ENCODE results near the gene CD82. TPM values are rescaled to one million over a fixed set of nuclear protein-coding genes. Genes with fewer than 3 reads are reported as not detected.

Gene CD82
- total and polyA plus RNA-seq, 2 of the 8 experiments (the other 6 are each of a cell fraction or from before 2014, with no cell fraction given), result 7.9 to 10.3 TPM

DNA sequence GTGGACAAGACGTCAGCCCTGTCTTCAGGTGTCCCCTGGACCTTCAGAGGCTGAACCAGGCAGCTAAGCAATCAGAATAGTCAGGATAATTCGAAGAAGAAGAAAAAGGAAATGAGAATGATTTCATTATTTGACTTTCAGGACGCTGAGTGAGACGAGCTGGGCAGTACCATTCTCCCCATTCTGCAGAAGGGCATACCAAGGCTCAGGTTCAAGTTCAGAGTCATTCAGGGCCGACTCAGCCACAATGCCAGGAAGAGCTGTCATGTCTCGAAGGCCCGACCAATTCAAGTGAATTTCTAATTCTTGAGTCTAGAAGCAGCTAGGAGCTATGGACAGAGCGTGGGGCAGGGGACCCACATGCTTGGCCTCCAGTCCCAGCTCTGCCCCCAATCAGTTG lies 33.8 kb upstream of the CD82 start (continued):
- TF ChIP-seq, protein P1, sequence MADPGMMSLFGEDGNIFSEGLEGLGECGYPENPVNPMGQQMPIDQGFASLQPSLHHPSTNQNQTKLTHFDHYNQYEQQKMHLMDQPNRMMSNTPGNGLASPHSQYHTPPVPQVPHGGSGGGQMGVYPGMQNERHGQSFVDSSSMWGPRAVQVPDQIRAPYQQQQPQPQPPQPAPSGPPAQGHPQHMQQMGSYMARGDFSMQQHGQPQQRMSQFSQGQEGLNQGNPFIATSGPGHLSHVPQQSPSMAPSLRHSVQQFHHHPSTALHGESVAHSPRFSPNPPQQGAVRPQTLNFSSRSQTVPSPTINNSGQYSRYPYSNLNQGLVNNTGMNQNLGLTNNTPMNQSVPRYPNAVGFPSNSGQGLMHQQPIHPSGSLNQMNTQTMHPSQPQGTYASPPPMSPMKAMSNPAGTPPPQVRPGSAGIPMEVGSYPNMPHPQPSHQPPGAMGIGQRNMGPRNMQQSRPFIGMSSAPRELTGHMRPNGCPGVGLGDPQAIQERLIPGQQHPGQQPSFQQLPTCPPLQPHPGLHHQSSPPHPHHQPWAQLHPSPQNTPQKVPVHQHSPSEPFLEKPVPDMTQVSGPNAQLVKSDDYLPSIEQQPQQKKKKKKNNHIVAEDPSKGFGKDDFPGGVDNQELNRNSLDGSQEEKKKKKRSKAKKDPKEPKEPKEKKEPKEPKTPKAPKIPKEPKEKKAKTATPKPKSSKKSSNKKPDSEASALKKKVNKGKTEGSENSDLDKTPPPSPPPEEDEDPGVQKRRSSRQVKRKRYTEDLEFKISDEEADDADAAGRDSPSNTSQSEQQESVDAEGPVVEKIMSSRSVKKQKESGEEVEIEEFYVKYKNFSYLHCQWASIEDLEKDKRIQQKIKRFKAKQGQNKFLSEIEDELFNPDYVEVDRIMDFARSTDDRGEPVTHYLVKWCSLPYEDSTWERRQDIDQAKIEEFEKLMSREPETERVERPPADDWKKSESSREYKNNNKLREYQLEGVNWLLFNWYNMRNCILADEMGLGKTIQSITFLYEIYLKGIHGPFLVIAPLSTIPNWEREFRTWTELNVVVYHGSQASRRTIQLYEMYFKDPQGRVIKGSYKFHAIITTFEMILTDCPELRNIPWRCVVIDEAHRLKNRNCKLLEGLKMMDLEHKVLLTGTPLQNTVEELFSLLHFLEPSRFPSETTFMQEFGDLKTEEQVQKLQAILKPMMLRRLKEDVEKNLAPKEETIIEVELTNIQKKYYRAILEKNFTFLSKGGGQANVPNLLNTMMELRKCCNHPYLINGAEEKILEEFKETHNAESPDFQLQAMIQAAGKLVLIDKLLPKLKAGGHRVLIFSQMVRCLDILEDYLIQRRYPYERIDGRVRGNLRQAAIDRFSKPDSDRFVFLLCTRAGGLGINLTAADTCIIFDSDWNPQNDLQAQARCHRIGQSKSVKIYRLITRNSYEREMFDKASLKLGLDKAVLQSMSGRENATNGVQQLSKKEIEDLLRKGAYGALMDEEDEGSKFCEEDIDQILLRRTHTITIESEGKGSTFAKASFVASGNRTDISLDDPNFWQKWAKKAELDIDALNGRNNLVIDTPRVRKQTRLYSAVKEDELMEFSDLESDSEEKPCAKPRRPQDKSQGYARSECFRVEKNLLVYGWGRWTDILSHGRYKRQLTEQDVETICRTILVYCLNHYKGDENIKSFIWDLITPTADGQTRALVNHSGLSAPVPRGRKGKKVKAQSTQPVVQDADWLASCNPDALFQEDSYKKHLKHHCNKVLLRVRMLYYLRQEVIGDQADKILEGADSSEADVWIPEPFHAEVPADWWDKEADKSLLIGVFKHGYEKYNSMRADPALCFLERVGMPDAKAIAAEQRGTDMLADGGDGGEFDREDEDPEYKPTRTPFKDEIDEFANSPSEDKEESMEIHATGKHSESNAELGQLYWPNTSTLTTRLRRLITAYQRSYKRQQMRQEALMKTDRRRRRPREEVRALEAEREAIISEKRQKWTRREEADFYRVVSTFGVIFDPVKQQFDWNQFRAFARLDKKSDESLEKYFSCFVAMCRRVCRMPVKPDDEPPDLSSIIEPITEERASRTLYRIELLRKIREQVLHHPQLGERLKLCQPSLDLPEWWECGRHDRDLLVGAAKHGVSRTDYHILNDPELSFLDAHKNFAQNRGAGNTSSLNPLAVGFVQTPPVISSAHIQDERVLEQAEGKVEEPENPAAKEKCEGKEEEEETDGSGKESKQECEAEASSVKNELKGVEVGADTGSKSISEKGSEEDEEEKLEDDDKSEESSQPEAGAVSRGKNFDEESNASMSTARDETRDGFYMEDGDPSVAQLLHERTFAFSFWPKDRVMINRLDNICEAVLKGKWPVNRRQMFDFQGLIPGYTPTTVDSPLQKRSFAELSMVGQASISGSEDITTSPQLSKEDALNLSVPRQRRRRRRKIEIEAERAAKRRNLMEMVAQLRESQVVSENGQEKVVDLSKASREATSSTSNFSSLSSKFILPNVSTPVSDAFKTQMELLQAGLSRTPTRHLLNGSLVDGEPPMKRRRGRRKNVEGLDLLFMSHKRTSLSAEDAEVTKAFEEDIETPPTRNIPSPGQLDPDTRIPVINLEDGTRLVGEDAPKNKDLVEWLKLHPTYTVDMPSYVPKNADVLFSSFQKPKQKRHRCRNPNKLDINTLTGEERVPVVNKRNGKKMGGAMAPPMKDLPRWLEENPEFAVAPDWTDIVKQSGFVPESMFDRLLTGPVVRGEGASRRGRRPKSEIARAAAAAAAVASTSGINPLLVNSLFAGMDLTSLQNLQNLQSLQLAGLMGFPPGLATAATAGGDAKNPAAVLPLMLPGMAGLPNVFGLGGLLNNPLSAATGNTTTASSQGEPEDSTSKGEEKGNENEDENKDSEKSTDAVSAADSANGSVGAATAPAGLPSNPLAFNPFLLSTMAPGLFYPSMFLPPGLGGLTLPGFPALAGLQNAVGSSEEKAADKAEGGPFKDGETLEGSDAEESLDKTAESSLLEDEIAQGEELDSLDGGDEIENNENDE (IDR thresholded peaks at IDR 0.05; ENCODE audit: insufficient replicate concordance, low read length), result no peak
- TF ChIP-seq NANOG (IDR thresholded peaks at IDR 0.05; ENCODE audit: insufficient read depth, low read depth, low read length, poor library complexity, severe bottlenecking), result no peak
- TF ChIP-seq CEBPB (IDR thresholded peaks at IDR 0.05; ENCODE audit: low read depth, low read length), result no peak
- no peak for TF ChIP-seq CHD2 (IDR thresholded peaks at IDR 0.05; ENCODE audit: low read length)
- no peak for TF ChIP-seq ASH2L (IDR thresholded peaks at IDR 0.05; ENCODE audit: low read length)
- no peak for TF ChIP-seq SP1 (IDR thresholded peaks at IDR 0.05; ENCODE audit: low read depth, low read length)
- TF ChIP-seq RAD21 (IDR thresholded peaks at IDR 0.05 in 1 of 2, conservative IDR thresholded peaks at IDR 0.05 in 1 of 2; ENCODE audit: low read depth in 2 of 2, low read length in 2 of 2), result no peak
- TF ChIP-seq JUN (IDR thresholded peaks at IDR 0.05; ENCODE audit: low read depth, low read length), result no peak
- TF ChIP-seq YY1 (IDR thresholded peaks at IDR 0.05; ENCODE audit: low read depth, low read length), result no peak
- TF ChIP-seq RNF2 (IDR thresholded peaks at IDR 0.05; ENCODE audit: borderline replicate concordance, low read depth, low read length, missing control alignments, poor library complexity, severe bottlenecking), result no peak
- no peak for TF ChIP-seq CTBP2 (IDR thresholded peaks at IDR 0.05; ENCODE audit: borderline replicate concordance, insufficient read depth, insufficient read length, low read length)
